ENCODE results near the gene PLAAT1. TPM values are rescaled to one million over a fixed set of nuclear protein-coding genes. Genes with fewer than 3 reads are reported as not detected.
A peak's percentile ranks its signal among the peaks of the same experiment; 100 is the strongest.

PLAAT1 gene
- polyA plus RNA-seq (2012; ENCODE audit: missing spikeins), result not detected

DNA sequence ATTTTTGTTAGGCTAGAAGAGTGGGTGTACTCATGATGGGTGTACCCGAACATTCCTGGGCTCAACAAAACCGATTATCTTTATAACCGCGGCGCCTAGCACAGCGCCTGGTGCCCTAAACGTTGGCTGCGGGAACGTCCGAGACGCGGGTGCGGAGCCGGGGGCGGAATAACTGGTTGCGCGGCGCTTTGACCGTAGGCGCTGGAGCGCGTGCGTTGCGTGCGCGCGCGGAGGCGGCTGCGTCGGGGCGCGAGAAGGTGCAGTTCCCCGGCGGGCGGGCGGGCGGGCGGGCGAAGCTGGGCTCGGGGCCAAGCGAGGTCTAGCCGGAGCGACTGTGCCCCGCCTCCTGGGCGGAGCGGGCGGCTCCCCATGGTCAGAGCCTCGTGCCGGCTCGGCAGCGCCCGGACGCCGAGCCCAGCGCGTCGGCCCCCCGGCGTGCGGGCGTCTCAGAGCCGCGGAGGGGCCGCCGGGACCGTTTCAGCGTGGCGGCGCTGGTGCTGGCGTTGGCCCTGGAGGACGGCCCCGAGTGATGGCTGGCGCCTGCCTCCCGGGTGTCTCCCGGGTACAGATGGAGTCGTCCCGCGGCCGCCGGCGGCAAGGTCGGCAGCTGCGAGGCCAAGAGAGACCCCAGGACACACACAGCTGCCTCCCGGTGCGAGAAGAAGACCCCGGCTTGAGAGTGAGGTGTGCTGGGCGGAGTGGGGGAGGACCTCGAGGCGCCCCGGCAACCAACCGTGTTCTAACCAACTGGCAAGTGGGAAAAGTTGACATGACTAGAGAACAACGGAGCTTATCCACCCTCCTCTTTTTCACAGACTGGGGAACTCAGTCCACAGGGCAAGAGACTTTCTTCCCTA, at the start of gene PLAAT1:
TSS of gene PLAAT1 (plus strand) at position 373 of the 857 bp plus-strand sequence. CDS start 14,429 bp downstream, outside the sequence.
- FAIRE-seq (no peak), DNase-seq (ENCODE audit: insufficient read length) (peak; percentile 36)
- TF ChIP-seq POLR2A (IDR thresholded peaks at IDR 0.05; ENCODE audit: low read depth, low read length) (no peak), TAF1 (IDR thresholded peaks at IDR 0.05; ENCODE audit: borderline replicate concordance, low read depth, low read length) (no peak), POLR2AphosphoS5 (IDR thresholded peaks at IDR 0.05; ENCODE audit: low read depth, low read length) (no peak)

GRCh38 chr3:193194371-193194770, 46.7 kb upstream of the PLAAT1 start:
- no peak for FAIRE-seq
- no peak for DNase-seq (ENCODE audit: insufficient read length)
- TF ChIP-seq POLR2A (IDR thresholded peaks at IDR 0.05; ENCODE audit: low read depth, low read length), result no peak
- no peak for TF ChIP-seq TAF1 (IDR thresholded peaks at IDR 0.05; ENCODE audit: borderline replicate concordance, low read depth, low read length)
- no peak for TF ChIP-seq POLR2AphosphoS5 (IDR thresholded peaks at IDR 0.05; ENCODE audit: low read depth, low read length)

GRCh38 chr3:193196746-193197145, 44.3 kb upstream of the PLAAT1 start:
- TF ChIP-seq POLR2AphosphoS5 (IDR thresholded peaks at IDR 0.05; ENCODE audit: low read depth, low read length) (no peak), POLR2A (IDR thresholded peaks at IDR 0.05; ENCODE audit: low read depth, low read length) (no peak), TAF1 (IDR thresholded peaks at IDR 0.05; ENCODE audit: borderline replicate concordance, low read depth, low read length) (no peak)
- DNase-seq (ENCODE audit: insufficient read length), result no peak
- FAIRE-seq, result no peak

DNA sequence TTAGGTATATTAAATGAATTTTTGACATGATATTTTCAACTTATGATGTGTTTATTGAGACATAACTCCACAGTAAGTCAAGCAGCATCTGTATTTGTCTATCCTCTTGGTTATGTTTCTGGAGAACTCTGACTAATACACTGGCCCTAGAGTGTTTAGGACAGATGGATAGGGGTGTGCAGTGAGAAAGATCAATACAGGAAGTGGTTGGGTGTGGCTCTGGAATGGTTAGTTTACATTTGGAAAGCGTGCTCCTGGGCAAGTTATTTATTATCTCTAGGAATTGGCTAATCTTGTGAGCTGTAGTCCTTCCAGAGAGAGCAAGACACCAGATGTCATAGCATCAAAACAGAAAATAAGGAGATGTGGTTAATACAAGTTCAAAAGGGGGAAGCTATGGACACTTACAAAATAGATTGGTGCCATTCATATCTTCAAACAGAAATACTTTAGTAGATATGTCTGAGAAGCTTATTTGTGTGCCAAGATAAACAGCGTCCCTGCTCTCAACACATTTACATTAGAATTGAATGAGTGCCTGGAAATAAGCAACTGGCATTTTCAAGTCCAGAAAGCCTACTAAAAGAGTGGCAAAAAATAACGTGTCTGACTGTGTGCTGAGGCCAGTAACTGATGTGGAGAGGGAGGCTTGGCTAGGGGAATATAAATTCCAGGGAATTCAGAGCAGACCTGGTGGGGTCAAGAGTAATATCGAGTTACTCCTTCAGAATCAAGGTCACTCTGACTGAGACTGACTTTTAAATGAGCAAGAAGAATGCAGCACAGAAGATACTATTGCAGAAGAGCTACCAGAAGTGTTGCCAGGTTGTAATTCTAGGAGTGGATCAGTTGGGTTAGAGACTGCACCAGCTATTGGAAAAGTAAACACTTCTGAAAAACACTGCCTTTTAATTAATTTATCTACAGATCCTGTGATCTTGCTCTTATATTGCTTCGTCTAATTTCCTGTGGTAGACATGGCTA, 33.4 kb upstream of the PLAAT1 start:
- TF ChIP-seq POLR2AphosphoS5 (IDR thresholded peaks at IDR 0.05; ENCODE audit: low read depth, low read length), result no peak
- TF ChIP-seq TAF1 (IDR thresholded peaks at IDR 0.05; ENCODE audit: borderline replicate concordance, low read depth, low read length), result no peak
- no peak for TF ChIP-seq POLR2A (IDR thresholded peaks at IDR 0.05; ENCODE audit: low read depth, low read length)
- DNase-seq (ENCODE audit: insufficient read length) (no peak), FAIRE-seq (no peak)

DNA sequence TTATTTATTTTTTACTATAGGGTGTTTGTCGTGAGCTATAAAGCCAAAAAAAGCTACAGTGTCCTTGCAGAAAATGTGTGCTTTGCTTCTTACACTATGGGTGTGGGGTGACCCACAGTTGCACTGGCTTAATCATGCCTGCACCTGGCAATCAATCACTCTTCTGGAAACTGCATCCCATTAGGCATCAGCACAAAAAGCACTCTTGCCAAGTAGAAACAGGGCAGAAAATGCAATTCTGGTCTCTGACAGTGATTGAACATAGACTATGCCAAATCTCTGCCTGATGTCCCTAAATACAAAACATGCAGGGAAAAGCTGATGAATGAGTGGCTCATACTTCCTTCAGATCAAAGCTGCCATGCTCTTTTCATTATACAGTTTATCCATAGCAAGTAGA, 30.4 kb upstream of the PLAAT1 start:
- FAIRE-seq, result no peak
- TF ChIP-seq TAF1 (IDR thresholded peaks at IDR 0.05; ENCODE audit: borderline replicate concordance, low read depth, low read length), result no peak
- no peak for TF ChIP-seq POLR2AphosphoS5 (IDR thresholded peaks at IDR 0.05; ENCODE audit: low read depth, low read length)
- TF ChIP-seq POLR2A (IDR thresholded peaks at IDR 0.05; ENCODE audit: low read depth, low read length), result no peak
- DNase-seq (ENCODE audit: insufficient read length), result no peak

DNA sequence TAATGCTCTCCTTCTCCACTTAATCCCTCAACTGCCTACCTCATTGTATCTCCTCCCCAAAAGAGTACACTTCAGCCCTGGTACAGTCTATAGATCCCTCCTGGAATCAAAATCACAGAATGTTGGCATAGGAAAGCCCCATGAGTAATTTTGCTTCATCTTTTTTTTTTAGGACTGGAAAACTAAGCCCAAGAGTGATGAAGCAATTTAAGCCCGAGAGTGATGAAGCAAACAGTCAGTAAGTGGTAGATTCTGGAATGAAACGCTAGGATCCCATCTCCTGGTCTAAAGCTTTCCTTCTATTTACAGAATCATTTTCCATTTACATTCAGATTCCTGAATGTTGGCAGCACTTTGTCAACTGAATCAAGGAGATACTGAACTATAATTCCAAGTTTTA, 29.8 kb upstream of the PLAAT1 start:
- FAIRE-seq (no peak), DNase-seq (ENCODE audit: insufficient read length) (no peak)
- TF ChIP-seq TAF1 (IDR thresholded peaks at IDR 0.05; ENCODE audit: borderline replicate concordance, low read depth, low read length) (no peak), POLR2A (IDR thresholded peaks at IDR 0.05; ENCODE audit: low read depth, low read length) (no peak), POLR2AphosphoS5 (IDR thresholded peaks at IDR 0.05; ENCODE audit: low read depth, low read length) (no peak)

DNA sequence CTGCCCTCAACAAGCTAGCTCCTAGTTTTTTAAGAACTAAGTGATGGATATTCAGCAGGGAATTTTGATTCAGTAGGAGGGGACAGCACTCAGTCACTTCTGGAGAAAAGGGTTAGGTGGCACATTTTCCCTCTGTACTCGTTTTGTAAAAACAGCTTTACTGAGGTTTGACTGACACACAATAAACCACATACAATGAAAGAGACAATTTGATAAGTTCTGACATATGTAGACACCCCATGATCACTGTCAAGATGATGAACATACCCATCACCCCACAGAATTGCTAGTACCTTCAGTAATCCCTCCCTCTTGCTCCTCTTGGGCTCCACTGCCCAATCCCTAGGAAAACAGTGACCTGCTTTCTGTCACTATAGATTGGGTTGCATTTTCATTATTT, 29.0 kb upstream of the PLAAT1 start:
- DNase-seq (ENCODE audit: insufficient read length) (no peak), FAIRE-seq (no peak)
- TF ChIP-seq POLR2AphosphoS5 (IDR thresholded peaks at IDR 0.05; ENCODE audit: low read depth, low read length) (no peak), POLR2A (IDR thresholded peaks at IDR 0.05; ENCODE audit: low read depth, low read length) (no peak), TAF1 (IDR thresholded peaks at IDR 0.05; ENCODE audit: borderline replicate concordance, low read depth, low read length) (no peak)

- FAIRE-seq (no peak), DNase-seq (ENCODE audit: insufficient read length) (no peak)
- TF ChIP-seq TAF1 (IDR thresholded peaks at IDR 0.05; ENCODE audit: borderline replicate concordance, low read depth, low read length), result no peak
- TF ChIP-seq POLR2AphosphoS5 (IDR thresholded peaks at IDR 0.05; ENCODE audit: low read depth, low read length), result no peak
Measured at GRCh38 chr3:193212844-193213243, 28.2 kb upstream of the PLAAT1 start.

DNA sequence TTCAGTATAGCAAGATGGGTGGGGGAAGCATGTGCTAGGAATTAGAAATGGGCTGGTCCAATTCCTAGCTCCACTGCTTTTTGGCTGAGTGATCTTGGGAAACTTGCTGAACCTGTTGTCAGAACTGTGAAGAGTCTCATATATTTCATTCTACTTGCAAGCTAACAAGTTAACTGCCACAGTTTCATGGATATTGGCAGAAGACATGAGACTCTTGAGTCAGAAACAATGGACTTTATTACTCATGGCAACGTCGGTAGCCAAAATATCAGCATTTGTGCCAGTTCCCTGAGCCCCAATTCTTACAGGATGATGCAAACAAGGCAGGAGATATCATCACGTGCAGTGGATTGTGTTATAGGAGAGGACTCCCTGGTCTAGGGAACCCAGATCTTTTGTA, 26.6 kb upstream of the PLAAT1 start:
- FAIRE-seq (no peak), DNase-seq (ENCODE audit: insufficient read length) (no peak)
- TF ChIP-seq POLR2A (IDR thresholded peaks at IDR 0.05; ENCODE audit: low read depth, low read length) (no peak), TAF1 (IDR thresholded peaks at IDR 0.05; ENCODE audit: borderline replicate concordance, low read depth, low read length) (no peak), POLR2AphosphoS5 (IDR thresholded peaks at IDR 0.05; ENCODE audit: low read depth, low read length) (no peak)

DNA sequence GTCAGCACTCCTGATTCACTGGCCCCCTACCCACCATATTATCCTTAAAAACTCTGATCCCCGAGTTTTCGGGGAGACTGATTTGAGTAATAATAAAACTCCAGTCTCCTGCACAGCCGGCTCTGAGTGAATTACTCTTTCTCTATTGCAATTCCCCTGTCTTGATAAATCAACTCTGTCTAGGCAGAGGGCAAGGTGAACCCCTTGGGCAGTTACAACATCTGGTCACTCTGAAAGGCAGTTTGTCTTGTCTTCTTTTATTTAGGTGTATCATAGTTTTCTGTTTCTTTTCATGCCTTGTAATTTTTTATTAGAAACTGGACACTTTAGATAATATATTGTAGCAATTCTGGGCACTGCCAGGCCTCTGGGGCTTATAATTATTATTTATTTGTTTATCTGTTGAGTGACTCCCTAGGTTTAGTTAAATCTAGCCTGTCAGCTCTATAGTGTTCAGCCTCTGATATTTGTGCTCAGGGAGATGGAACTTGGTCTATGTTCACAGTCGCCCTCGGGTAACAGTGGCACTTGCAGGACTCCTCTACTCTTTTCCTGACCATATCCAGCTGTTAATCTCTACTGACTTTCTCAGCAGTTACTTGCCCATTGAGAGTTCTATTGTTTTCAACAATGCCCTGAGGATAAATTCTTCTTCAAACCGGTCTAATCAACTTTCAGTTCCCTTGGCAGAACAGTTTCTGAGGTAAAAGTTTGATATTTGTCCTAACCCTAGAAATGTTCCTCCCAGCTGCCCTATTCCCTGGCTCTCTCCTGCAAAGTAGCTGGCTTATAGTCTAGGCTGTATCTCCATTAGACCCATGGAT, 15.5 kb upstream of the PLAAT1 start:
- FAIRE-seq (no peak), DNase-seq (ENCODE audit: insufficient read length) (no peak)
- TF ChIP-seq POLR2AphosphoS5 (IDR thresholded peaks at IDR 0.05; ENCODE audit: low read depth, low read length), result no peak
- TF ChIP-seq TAF1 (IDR thresholded peaks at IDR 0.05; ENCODE audit: borderline replicate concordance, low read depth, low read length), result no peak
- no peak for TF ChIP-seq POLR2A (IDR thresholded peaks at IDR 0.05; ENCODE audit: low read depth, low read length)

- TF ChIP-seq TAF1 (IDR thresholded peaks at IDR 0.05; ENCODE audit: borderline replicate concordance, low read depth, low read length), result no peak
- no peak for TF ChIP-seq POLR2AphosphoS5 (IDR thresholded peaks at IDR 0.05; ENCODE audit: low read depth, low read length)
- TF ChIP-seq POLR2A (IDR thresholded peaks at IDR 0.05; ENCODE audit: low read depth, low read length), result no peak
- no peak for FAIRE-seq
- no peak for DNase-seq (ENCODE audit: insufficient read length)
Measured at GRCh38 chr3:193228206-193228605, 12.8 kb upstream of the PLAAT1 start.

Data from GM12892 (cell line).